Activated T-cell treated with anti-CD3 and anti-CD28 coated beads, Interleukin-2, amount 50 U/mL, for 24 hours (primary cell): Measurements from ENCODE around the gene RREB1.
A peak's percentile ranks its signal among the peaks of the same experiment; 100 is the strongest.

Experiments used
- DNase-seq: peaks from one replicate; pipeline ENCODE4 v3.0.0-alpha.2; 2020
- H3K27ac Mint-ChIP-seq: 2 replicates; pipeline ENCODE4 v1.8.0; 2020; ENCODE audit warnings: mild to moderate bottlenecking, mixed read lengths
- H3K27me3 Mint-ChIP-seq: 2 replicates; pipeline ENCODE4 v1.8.0; 2020; ENCODE audit warnings: mixed read lengths
- H3K36me3 Mint-ChIP-seq: 2 replicates; pipeline ENCODE4 v1.8.0; 2020; ENCODE audit warnings: low read depth, mixed read lengths
- H3K4me1 Mint-ChIP-seq: 2 replicates; pipeline ENCODE4 v1.8.0; 2020; ENCODE audit warnings: low read depth, mixed read lengths
- H3K4me3 Mint-ChIP-seq: 2 replicates; pipeline ENCODE4 v1.8.0; 2020; ENCODE audit warnings: mild to moderate bottlenecking, moderate library complexity, mixed read lengths
- H3K9me3 Mint-ChIP-seq: 2 replicates; pipeline ENCODE4 v1.8.0; 2020; ENCODE audit warnings: mixed read lengths

The RREB1 gene

DNA sequence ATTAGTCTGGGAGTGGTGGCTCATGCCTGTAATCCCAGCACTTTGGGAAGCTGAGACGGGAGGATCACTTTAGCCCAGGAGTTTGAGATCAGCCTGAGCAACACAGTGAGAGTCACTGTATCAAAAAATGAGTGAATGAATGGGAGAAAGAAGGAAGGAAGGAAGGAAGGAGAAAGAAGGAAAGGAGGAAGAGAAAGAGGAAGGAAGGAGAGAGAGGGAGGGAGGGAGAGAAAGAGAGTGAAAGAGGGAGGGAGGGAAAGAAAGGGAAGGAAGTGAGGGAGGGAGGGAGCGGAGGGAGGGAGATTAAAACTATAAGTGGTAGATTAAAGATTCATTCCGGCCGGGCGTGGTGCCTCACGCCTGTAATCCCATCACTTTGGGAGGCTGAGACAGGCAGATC is 28.9 kb upstream of the RREB1 start:
- Mint-ChIP-seq H3K27ac (no peak overlapping the region), H3K4me3 (no peak overlapping the region), H3K9me3 (no peaks in the 10 kb centered on the region), H3K4me1 (peaks cover 7% of the 10 kb centered on the region), H3K36me3 (no peaks in the 10 kb centered on the region), H3K27me3 (peaks cover 20% of the 10 kb centered on the region)
- no peak for DNase-seq

DNA sequence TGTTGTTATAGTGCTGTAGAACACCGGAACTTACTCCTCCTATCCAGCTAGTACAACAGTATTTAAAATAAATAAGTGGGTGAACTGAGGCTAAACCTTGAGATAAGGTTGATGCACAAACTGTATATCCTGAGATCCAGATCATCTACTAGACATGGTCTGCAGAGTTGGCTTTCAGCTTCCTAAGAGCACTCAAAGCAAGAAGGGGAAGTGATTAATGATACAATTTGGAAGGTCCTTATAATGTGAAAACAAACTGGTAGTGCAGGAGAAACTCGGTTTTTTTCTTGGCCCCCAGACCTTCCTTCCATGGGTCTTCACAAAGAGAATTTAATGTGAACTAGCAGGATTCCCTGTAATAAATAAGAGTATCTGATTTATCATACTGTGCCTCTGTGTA is 27.4 kb upstream of the RREB1 start:
- DNase-seq, result no peak
- Mint-ChIP-seq H3K27me3 (peaks cover 24% of the 10 kb centered on the region), H3K4me3 (no peak overlapping the region), H3K9me3 (no peaks in the 10 kb centered on the region), H3K4me1 (peaks cover 3% of the 10 kb centered on the region), H3K36me3 (no peaks in the 10 kb centered on the region), H3K27ac (no peak overlapping the region)

DNA sequence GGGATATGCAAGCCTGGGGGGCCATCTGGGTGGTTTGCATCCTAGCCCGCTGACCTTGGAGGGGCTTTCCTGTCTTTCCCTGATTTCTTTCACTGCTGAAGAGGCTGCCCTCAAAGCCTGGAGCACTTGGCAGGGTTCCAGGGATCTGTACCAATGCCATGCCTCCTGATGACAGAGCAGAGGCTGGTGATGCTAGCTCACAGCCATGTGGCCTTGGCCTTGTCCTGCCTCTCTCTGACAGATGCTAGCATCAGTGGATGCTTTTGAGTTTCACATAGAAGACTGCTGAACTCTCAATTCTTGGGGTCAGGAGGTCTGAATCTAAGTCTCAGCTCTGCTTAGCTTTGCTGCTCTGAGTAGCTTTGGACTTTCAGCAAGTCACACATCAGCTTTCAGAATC is 21.9 kb upstream of the RREB1 start:
- H3K4me3 Mint-ChIP-seq, result no peak overlapping the region
- no peaks in the 10 kb centered on the region for H3K9me3 Mint-ChIP-seq
- H3K4me1 Mint-ChIP-seq, result peaks cover 35% of the 10 kb centered on the region
- no peak for DNase-seq
- H3K36me3 Mint-ChIP-seq, result no peaks in the 10 kb centered on the region
- H3K27ac Mint-ChIP-seq, result no peak overlapping the region
- H3K27me3 Mint-ChIP-seq, result peaks cover 5% of the 10 kb centered on the region

DNA sequence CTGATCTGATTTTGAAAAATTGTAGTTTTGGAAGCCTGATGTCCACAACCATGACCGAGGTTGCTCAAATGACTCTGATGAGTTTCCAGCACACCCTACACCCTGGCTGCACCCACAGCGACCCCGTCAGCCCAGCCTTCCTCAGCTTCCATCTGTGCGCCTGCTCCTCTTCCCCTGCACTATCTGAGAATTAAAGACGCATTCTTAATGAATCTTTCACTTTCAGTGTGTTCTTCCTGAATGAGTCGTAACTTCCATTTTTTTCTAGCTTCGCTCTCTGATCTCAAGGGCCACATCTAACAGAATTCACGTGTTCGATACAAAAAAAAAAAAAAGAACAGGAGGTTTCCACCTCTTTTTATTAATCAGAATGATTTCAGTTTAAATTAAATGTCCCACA is 21.3 kb upstream of the RREB1 start:
- DNase-seq, result peak; percentile 62
- Mint-ChIP-seq H3K4me3 (peak overlapping the region; percentile 69), H3K4me1 (peaks cover 35% of the 10 kb centered on the region), H3K27me3 (peaks cover 5% of the 10 kb centered on the region), H3K27ac (peak overlapping the region; percentile 86), H3K9me3 (no peaks in the 10 kb centered on the region), H3K36me3 (no peaks in the 10 kb centered on the region)

DNA sequence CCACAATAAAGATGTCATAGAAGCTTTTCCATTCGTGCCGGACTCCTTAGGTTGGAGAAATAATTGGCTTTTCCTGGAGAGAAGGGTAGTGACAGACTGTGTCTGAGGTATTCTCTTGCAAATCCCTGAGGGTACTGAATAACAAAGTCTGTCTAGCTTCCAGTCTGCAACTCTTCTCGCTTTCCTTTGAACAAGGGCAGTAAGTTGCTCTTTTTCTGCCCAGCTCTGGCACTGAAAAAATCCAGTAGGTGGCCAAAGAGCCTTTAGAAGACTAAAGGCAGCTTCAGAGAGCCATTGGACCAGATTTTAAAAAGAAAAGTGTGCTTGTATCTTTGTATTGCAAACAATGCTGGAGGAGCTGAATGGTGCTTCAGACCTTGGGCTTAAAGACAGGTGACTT is 20.7 kb upstream of the RREB1 start:
- peaks cover 5% of the 10 kb centered on the region for H3K27me3 Mint-ChIP-seq
- H3K27ac Mint-ChIP-seq, result peak overlapping the region; percentile 86
- H3K4me1 Mint-ChIP-seq, result peaks cover 35% of the 10 kb centered on the region
- peak overlapping the region; percentile 69 for H3K4me3 Mint-ChIP-seq
- H3K36me3 Mint-ChIP-seq, result no peaks in the 10 kb centered on the region
- no peak for DNase-seq
- H3K9me3 Mint-ChIP-seq, result no peaks in the 10 kb centered on the region

DNA sequence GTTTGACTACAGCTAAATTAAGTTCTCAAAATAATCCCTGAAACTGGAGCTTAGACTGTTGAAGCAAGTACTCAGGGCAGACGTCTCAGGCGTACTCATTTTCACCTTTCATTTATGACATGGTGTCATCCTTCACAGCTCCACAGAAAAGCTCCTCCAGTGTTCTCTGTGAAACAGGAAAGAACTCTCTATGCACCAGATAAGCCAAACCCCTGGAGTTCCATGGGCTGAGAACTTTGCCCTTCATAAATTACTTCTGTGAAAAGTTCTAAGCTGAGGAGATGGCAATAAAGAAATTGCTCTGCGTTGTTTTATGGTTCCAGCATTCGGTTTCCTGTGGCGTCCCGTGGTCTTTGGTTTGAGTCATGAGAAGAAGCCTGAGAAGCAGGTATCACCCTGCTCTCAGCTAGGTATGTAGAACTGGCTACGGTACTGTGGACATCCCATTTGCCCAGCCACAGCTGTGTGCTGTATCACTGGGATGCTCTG is 20.2 kb upstream of the RREB1 start:
- Mint-ChIP-seq H3K4me3 (peak overlapping the region; percentile 69), H3K27me3 (peaks cover 5% of the 10 kb centered on the region), H3K9me3 (no peaks in the 10 kb centered on the region), H3K36me3 (no peaks in the 10 kb centered on the region), H3K27ac (peak overlapping the region; percentile 86), H3K4me1 (peaks cover 35% of the 10 kb centered on the region)
- DNase-seq, result peak; percentile 37

- Mint-ChIP-seq H3K27me3 (peaks cover 5% of the 10 kb centered on the region), H3K27ac (peak overlapping the region; percentile 86), H3K4me1 (peaks cover 35% of the 10 kb centered on the region), H3K9me3 (no peaks in the 10 kb centered on the region), H3K4me3 (peak overlapping the region; percentile 69), H3K36me3 (no peaks in the 10 kb centered on the region)
- no peak for DNase-seq
Observed at GRCh38 chr6:7088076-7088742, 19.6 kb upstream of the RREB1 start.

DNA sequence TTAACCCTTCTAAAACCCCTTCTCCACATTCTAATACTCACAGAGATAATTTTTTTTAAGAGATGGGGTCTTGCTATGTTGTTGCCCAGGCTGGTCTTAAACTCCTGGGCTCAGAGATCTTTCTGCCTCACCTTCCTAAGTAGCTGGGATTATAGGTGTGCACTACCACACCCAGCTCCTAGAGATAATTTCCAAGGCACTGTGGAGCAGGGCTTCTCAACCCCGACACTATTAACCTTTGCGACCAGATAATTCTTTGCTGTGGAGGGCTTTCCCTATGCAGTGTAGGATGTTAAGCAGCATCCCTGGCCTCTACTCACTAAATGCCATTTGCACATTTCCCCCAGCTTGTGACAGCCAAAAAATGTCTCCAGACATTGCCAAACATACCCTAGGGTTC is 8.8 kb upstream of the RREB1 start:
- Mint-ChIP-seq H3K27ac (no peak overlapping the region), H3K9me3 (no peaks in the 10 kb centered on the region), H3K4me3 (no peak overlapping the region), H3K27me3 (no peaks in the 10 kb centered on the region), H3K36me3 (no peaks in the 10 kb centered on the region), H3K4me1 (no peaks in the 10 kb centered on the region)
- no peak for DNase-seq

GRCh38 chr6:7100072-7100752 is 7.5 kb upstream of the RREB1 start:
- H3K27me3 Mint-ChIP-seq, result no peaks in the 10 kb centered on the region
- no peak overlapping the region for H3K27ac Mint-ChIP-seq
- no peak overlapping the region for H3K4me3 Mint-ChIP-seq
- no peaks in the 10 kb centered on the region for H3K9me3 Mint-ChIP-seq
- DNase-seq, result no peak
- no peaks in the 10 kb centered on the region for H3K36me3 Mint-ChIP-seq
- no peaks in the 10 kb centered on the region for H3K4me1 Mint-ChIP-seq

DNA sequence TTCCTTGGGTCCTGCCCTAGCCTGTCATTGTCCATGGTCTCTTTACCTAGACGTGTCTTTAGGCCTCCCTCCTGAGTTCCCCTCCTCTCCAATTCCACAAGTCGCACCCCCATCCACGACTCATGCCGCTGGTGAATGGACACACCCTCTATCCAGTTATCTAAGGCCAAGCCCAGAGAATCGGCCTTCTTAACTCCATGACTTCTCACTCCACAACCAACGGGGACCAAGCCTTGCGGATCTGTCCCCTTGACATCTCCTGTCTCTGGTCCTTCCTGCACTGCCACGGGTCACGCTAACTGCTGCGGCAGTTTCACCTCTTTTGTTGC is 7.0 kb upstream of the RREB1 start:
- DNase-seq, result no peak
- Mint-ChIP-seq H3K36me3 (no peaks in the 10 kb centered on the region), H3K27me3 (no peaks in the 10 kb centered on the region), H3K4me3 (no peak overlapping the region), H3K27ac (no peak overlapping the region), H3K9me3 (no peaks in the 10 kb centered on the region), H3K4me1 (no peaks in the 10 kb centered on the region)

DNA sequence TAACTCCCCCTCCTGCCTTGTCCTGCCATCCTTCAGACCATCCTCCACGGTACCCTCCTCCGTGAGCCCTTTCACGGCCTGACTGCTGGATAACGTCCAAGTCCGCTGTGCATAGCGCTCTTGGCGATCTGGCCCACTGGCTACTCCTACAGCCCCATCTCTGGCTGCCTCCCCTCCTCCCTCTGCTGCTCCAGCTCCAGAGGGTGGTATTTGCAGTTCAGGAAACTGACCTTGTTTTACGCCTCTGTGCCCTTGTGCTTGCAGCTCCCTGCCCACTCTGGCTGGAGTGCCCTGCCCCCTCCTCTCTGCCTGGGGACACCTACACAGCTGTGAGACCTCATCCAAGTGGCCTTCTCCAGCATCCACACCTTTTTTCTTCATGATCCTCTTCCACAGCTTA is 6.5 kb upstream of the RREB1 start:
- DNase-seq, result no peak
- H3K4me1 Mint-ChIP-seq, result peaks cover 4% of the 10 kb centered on the region
- no peaks in the 10 kb centered on the region for H3K27me3 Mint-ChIP-seq
- no peaks in the 10 kb centered on the region for H3K9me3 Mint-ChIP-seq
- no peak overlapping the region for H3K27ac Mint-ChIP-seq
- no peak overlapping the region for H3K4me3 Mint-ChIP-seq
- no peaks in the 10 kb centered on the region for H3K36me3 Mint-ChIP-seq

DNA sequence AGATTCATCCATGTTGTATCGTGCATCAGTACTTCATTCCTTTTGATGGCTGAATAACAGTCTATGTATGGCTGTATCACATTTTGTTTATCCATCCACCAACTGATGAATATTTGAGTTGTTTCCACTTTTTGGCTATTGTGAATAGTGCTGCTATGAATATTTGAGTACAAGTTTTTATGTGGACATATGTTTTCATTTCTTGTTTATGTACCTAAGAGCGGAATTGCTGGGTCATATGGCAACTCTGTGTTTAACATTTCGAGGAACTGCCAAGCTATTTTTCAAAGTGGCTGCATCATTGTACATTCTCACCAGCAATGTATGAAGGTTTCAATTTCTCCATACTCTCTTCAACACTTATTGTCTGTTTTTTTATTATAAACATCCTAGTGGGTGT is 3.0 kb upstream of the RREB1 start:
- peaks cover 9% of the 10 kb centered on the region for H3K36me3 Mint-ChIP-seq

DNA sequence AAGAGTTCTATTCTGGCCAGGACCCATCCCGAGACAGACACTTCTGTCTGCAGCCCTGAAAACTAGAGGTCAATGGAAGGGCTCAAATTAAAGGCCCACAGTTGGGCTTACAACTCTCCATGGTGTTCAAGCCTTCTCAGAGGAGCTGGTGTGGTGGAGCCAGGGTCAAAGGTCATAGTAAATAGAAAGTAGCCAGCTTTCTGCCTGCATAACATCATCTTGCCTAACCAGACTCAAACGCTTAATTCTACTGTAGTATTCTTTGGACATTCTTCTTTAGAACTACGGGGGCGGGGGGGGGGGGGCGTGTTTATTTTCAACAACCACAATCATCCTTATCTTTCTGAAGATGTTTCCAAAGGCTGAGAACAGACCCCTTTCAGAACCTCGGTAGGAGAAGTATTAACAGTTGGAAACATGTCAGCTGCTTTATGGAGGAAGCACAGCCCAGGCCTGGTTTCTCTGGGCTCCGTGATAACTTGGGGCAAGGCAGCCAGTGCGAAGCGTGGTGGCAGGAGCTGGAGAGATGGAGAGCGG is 1.5 kb upstream of the RREB1 start:
- Mint-ChIP-seq H3K27me3 (no peaks in the 10 kb centered on the region), H3K4me3 (peak overlapping the region; percentile 80), H3K36me3 (peaks cover 12% of the 10 kb centered on the region), H3K4me1 (peaks cover 27% of the 10 kb centered on the region), H3K9me3 (no peaks in the 10 kb centered on the region), H3K27ac (peak overlapping the region; percentile 94)
- no peak for DNase-seq

More for the DNA sequence above, 3.0 kb upstream of the RREB1 start:
- no peaks in the 10 kb centered on the region for H3K27me3 Mint-ChIP-seq
- no peaks in the 10 kb centered on the region for H3K9me3 Mint-ChIP-seq
- DNase-seq, result no peak
- no peak overlapping the region for H3K4me3 Mint-ChIP-seq
- H3K27ac Mint-ChIP-seq, result no peak overlapping the region
- H3K4me1 Mint-ChIP-seq, result peaks cover 13% of the 10 kb centered on the region

GRCh38 chr6:7106752-7107577 is 796 bp upstream of the RREB1 start:
- Mint-ChIP-seq H3K4me1 (peaks cover 34% of the 10 kb centered on the region), H3K36me3 (peaks cover 12% of the 10 kb centered on the region), H3K27ac (peak overlapping the region; percentile 94), H3K9me3 (no peaks in the 10 kb centered on the region), H3K4me3 (peak overlapping the region; percentile 80), H3K27me3 (no peaks in the 10 kb centered on the region)
- DNase-seq, result peak; percentile 82
